CD4-positive, alpha-beta T cell treated with Interferon gamma for 1 hour (primary cell): Measurements from ENCODE around the gene FAM151A.

Experiments used
- DNase-seq: peaks from one replicate; pipeline ENCODE4 v3.0.0-alpha.2; 2020

The FAM151A gene

GRCh38 chr1:54603241-54603640, 20.1 kb downstream of the FAM151A start:
- DNase-seq = no peak

DNA sequence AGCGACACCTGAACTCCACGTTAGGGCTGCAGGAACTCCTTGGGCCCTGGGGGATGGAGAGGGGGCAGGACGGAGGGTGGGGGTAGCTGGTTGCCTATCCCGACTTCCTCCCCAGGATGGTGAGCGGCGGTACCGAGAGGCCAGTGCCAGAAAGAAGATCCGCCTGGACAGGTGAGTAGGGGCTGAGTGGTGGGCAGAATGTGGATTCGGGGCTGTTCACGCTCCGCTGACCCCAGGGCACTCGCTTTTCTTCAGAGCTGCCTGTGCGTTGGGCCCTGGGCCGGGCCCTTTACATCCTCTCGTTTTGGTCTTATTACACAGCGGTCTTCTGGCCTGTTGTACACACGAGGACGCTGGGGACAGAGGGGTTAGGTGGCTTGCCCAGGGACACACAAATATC, 20.8 kb downstream of the FAM151A start:
- no peak for DNase-seq

DNA sequence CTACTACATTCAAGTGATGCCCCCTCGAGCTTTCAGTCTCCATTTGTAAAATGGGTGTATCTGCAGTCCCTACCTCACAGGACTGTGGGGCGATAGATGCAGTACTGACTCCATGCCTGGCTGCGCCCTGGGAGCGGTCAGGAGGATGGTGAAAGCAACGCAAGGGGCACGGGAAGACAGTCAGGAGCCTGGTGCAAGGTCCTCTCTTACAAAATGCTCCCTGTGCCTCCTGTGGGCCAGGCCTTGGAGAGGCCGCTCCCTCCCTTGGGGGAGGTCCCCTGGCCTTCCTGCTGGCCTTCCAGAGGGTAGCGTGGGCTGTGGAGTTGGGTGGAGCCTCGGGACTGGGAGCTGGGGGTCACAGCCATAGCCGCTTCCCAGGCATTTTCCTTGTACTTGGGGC, 21.6 kb downstream of the FAM151A start:
- DNase-seq = no peak

- no peak for DNase-seq
These were observed 22.2 kb downstream of the FAM151A start for GRCh38 chr1:54600947-54601721.

- DNase-seq = no peak
These were observed 24.0 kb downstream of the FAM151A start for GRCh38 chr1:54599211-54599823.

- no peak for DNase-seq
These were observed 25.8 kb downstream of the FAM151A start for GRCh38 chr1:54597455-54598030.

GRCh38 chr1:54596756-54597155, 26.6 kb downstream of the FAM151A start:
- DNase-seq = no peak

GRCh38 chr1:54595956-54596498, 27.3 kb downstream of the FAM151A start:
- no peak for DNase-seq

DNA sequence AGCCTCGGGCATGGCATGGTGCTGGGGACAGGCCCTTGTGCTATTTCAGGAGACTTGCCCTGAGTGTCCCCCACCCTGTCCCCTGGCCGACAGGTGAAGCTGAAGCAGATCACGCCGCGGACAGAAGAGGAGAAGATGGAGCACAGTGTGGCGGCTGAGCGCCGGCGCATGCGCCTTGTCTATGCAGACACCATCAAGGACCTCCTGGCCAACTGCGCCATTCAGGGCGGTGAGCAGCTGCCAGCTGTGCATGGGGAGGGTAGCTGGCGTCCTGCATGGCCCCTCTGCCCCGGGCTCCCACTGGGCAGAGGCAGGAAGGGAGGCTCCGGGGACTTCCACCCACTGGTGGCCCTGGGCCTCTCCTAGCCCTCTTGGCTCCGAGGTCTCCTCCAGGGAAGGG, 28.9 kb downstream of the FAM151A start:
- DNase-seq = no peak

- DNase-seq = no peak
These were observed 29.7 kb downstream of the FAM151A start for GRCh38 chr1:54593571-54594160.

DNA sequence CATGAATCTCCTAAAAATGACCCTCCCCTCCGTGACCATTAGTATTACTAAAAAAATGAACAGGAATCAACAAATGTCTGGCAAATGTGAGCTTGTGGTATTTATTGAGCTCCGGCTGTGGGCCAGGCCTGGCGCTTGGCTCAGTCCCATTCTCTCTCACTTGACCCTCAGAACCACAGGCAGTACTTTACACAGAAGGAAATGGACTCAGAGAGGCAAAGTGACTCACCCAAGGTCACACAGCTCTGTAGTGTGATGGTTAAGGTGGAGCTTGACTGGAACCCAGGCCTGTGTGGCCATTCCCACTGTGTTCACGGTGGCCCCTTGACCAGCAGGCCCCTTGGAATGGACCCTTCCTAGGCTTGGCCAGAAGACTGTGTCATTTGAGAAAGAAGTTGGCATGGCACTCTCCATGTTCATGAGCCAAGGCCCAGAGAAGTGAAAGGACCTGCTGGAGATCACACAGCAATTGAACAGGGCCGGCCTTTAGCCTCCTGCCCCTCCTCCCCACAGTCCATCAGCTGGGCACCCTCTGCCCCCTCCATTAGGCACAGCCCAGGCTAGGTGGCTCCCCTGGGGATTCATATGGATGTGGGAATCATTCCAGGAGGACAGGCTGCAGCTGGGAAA, 32.1 kb downstream of the FAM151A start:
- no peak for DNase-seq

GRCh38 chr1:54588377-54588776, 34.9 kb downstream of the FAM151A start:
- no peak for DNase-seq

DNA sequence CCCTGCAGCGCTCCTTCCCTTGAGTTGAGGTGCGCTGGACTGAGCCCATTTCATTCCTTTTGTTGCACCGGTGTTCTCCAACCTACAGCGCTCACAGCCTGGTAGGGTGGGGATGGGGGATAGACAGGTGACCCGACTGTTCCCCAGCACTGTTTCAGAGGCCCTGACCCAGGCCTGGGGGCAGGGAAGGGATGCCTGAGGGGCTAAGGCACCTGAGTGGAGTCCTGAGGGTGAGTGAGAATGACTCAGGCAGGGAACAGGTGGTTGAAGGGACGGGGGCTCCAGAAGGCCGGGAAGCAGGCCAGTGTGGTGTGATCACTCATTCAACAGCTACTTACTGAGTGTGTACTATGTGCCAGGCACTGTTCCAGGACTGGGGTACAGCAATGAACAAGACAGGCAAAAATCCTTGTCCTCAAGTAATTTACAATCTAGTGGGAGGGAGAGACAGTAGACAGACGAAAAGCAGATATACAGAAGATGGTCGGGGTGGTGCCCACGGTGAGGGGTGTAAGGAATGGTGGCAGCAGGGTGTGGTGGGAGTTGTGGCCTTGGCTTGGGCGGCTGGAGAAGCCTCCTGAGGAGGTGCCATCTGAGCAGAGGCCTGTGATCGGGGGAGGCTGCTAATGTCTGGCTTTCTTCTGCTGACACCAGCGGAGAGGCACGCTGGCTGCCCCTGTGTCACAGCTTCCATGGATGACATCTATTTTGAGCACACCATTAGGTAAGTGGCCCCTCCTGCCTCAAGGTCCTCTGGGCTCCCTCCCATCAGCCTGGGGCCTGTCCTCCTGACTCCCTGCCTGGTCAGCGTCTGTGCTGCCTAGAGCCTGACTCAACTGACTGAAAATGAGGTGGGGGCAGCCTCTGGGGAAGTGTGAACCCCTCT, 37.9 kb downstream of the FAM151A start:
- DNase-seq = no peak

DNA sequence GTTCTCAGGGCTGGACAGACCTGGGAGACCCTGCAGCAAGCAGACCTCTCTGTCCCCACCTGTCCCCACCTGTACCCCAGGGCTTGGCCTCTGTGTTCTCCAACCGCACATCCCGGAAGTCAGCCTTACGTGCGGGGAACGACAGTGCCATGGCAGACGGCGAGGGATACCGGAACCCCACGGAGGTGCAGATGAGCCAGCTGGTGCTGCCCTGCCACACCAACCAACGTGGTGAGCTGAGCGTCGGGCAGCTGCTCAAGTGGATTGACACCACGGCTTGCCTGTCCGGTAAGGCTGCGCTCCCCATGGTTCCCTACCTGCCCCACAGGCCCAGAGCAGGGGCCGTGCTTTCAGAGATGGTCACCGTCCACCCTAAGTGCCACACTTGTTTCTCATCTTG, 38.8 kb downstream of the FAM151A start:
- no peak for DNase-seq

DNA sequence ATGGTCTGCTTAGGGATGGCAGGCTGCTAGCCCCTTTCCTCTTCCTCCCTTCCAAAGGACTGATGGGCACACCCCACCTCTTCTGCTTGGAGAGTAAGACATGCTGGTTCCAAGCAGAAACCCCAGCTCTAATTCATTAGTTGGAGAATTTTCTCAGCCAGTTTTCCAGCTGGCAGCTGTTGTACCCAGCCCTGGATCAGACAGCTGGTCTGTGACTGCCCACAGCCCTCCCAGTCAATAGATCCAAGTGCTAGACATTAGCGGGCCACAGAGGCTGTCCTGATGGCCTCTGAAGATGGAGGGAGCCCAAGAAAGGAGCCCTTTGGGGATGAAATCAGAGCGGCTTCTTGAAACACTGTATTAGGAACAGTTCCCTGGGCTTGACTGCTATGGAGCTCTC, 39.5 kb downstream of the FAM151A start:
- DNase-seq = no peak

- no peak for DNase-seq
These were observed 40.0 kb downstream of the FAM151A start for GRCh38 chr1:54583307-54583686.

DNA sequence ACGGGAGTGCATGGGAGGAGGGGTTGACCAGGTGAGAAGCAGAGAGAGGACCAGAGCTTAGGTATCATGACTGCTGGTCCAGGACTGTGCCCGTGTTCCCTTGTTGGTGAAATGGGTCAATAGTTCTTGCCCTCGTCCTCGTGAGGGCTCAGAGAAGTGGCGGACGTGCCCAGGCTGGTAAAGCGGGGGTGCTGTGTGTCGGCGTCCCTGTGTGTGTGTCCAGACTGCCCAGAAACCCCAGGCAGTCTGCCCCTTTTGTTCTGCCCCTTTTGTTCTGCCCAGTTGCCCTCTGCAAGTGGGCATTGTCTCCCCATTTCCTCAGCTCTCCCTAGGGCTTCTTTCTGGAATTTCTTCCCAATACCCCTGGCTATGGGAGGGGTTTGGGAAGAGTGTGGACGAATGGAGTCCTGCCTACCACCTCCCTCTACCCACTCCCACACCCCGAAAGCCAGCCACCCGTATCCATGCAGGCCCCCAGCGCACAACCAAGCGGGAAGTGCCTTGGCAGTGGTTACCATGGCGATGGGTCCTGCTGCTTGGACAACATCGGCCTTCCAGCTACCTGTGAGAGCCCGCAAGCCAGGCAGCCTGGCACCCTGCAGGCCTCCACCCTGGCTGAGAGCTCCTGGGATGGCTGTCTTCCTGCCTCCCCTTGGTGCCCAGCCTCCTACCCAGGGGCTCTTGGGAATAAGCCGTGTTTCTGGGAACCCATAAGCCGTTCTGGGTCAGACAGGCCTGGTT, 40.6 kb downstream of the FAM151A start:
- DNase-seq = no peak

GRCh38 chr1:54581621-54582035, 41.7 kb downstream of the FAM151A start:
- DNase-seq = no peak

- no peak for DNase-seq
These were observed 42.3 kb downstream of the FAM151A start for GRCh38 chr1:54580856-54581550.

- DNase-seq = no peak
These were observed 44.0 kb downstream of the FAM151A start for GRCh38 chr1:54579337-54579781.

DNA sequence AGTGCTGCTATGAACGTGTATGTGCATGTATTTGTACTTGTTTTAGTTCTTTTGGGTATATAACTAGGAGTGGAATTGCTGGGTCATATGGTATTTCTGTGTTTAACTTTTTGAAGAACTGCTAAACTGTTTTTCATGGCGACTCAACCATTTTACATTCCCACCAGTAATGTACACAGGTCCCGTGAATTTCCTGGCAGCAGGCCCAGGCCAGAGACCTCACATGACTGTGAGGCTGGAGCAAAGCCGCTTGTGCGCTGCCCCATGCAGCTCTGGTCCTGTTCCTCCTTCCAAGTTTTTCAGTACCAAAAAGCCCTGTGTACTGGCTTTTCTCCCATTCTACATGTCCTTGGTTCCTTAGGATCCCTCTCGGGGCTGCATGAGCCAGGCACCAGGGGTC, 45.7 kb downstream of the FAM151A start:
- no peak for DNase-seq
